ENCODE data around the gene PPP2R1B. TPM values are rescaled to one million over a fixed set of nuclear protein-coding genes. Genes with fewer than 3 reads are reported as not detected.

PPP2R1B gene
- total RNA-seq, 1 donor from 2014 or later, result 44.5 TPM

GRCh38 chr11:111743700-111744099, 22.5 kb downstream of the PPP2R1B start:
- TF ChIP-seq EZH2 (IDR thresholded peaks at IDR 0.05; ENCODE audit: insufficient read depth, low read length) (no peak), CTCF (IDR thresholded peaks at IDR 0.05; ENCODE audit: insufficient read depth, low read depth, low read length) (no peak)
- Mint-ChIP-seq H3K36me3 (ENCODE audit: low read depth, unreplicated experiment) (peaks cover 14% of the 10 kb centered on the region), H3K27ac (ENCODE audit: unreplicated experiment) (no peak overlapping the region), H3K4me1 (ENCODE audit: low read depth, unreplicated experiment) (peaks cover 14% of the 10 kb centered on the region), H3K4me3 (ENCODE audit: unreplicated experiment) (no peak overlapping the region), H3K27me3 (ENCODE audit: low read depth, unreplicated experiment) (no peaks in the 10 kb centered on the region), H3K9me3 (ENCODE audit: unreplicated experiment) (no peaks in the 10 kb centered on the region)
- no peak for DNase-seq (ENCODE audit: low read depth)
- Histone ChIP-seq H3K79me2 (ENCODE audit: insufficient read depth, low read length) (peaks cover 26% of the 10 kb centered on the region), H3K36me3 (ENCODE audit: insufficient read depth, low read length) (peaks cover 43% of the 10 kb centered on the region), H3K27ac (ENCODE audit: low read depth, low read length) (no peak overlapping the region), H3K9ac (ENCODE audit: low read length) (no peak overlapping the region), H3K4me2 (ENCODE audit: low read length) (no peak overlapping the region), H3K4me1 (ENCODE audit: insufficient read depth, low read length) (peaks cover 9% of the 10 kb centered on the region), H3K4me3 (ENCODE audit: insufficient read depth, low read depth, low read length) (no peak overlapping the region), H3K9me3 (ENCODE audit: insufficient read depth, low read depth, low read length) (no peaks in the 10 kb centered on the region), H3K27me3 (ENCODE audit: insufficient read depth, low read length) (no peaks in the 10 kb centered on the region), H2AFZ (ENCODE audit: low read depth, low read length) (no peak overlapping the region), H4K20me1 (ENCODE audit: insufficient read depth, low read length) (no peaks in the 10 kb centered on the region)
- no peak for FAIRE-seq

GRCh38 chr11:111741751-111742150, 24.4 kb downstream of the PPP2R1B start:
- Mint-ChIP-seq H3K27me3 (ENCODE audit: low read depth, unreplicated experiment) (no peaks in the 10 kb centered on the region), H3K4me3 (ENCODE audit: unreplicated experiment) (no peak overlapping the region), H3K36me3 (ENCODE audit: low read depth, unreplicated experiment) (peaks cover 9% of the 10 kb centered on the region), H3K9me3 (ENCODE audit: unreplicated experiment) (no peaks in the 10 kb centered on the region), H3K27ac (ENCODE audit: unreplicated experiment) (no peak overlapping the region), H3K4me1 (ENCODE audit: low read depth, unreplicated experiment) (peaks cover 19% of the 10 kb centered on the region)
- Histone ChIP-seq H3K27me3 (ENCODE audit: insufficient read depth, low read length) (no peaks in the 10 kb centered on the region), H3K27ac (ENCODE audit: low read depth, low read length) (no peak overlapping the region), H3K4me2 (ENCODE audit: low read length) (no peak overlapping the region), H3K79me2 (ENCODE audit: insufficient read depth, low read length) (peaks cover 19% of the 10 kb centered on the region), H4K20me1 (ENCODE audit: insufficient read depth, low read length) (no peaks in the 10 kb centered on the region), H2AFZ (ENCODE audit: low read depth, low read length) (no peak overlapping the region), H3K9me3 (ENCODE audit: insufficient read depth, low read depth, low read length) (no peaks in the 10 kb centered on the region), H3K36me3 (ENCODE audit: insufficient read depth, low read length) (peaks cover 41% of the 10 kb centered on the region), H3K4me1 (ENCODE audit: insufficient read depth, low read length) (peaks cover 13% of the 10 kb centered on the region), H3K4me3 (ENCODE audit: insufficient read depth, low read depth, low read length) (no peak overlapping the region), H3K9ac (ENCODE audit: low read length) (no peak overlapping the region)
- no peak for DNase-seq (ENCODE audit: low read depth)
- FAIRE-seq, result no peak
- TF ChIP-seq CTCF (IDR thresholded peaks at IDR 0.05; ENCODE audit: insufficient read depth, low read depth, low read length) (no peak), EZH2 (IDR thresholded peaks at IDR 0.05; ENCODE audit: insufficient read depth, low read length) (no peak)

GRCh38 chr11:111739299-111739698, 26.9 kb downstream of the PPP2R1B start:
- H3K9me3 Mint-ChIP-seq (ENCODE audit: unreplicated experiment), result no peaks in the 10 kb centered on the region
- TF ChIP-seq EZH2 (IDR thresholded peaks at IDR 0.05; ENCODE audit: insufficient read depth, low read length) (no peak), CTCF (IDR thresholded peaks at IDR 0.05; ENCODE audit: insufficient read depth, low read depth, low read length) (no peak)
- H3K27ac ChIP-seq (ENCODE audit: low read depth, low read length), result no peak overlapping the region
- H3K79me2 ChIP-seq (ENCODE audit: insufficient read depth, low read length), result peaks cover 12% of the 10 kb centered on the region
- no peak overlapping the region for H2AFZ ChIP-seq (ENCODE audit: low read depth, low read length)
- peaks cover 6% of the 10 kb centered on the region for H3K36me3 Mint-ChIP-seq (ENCODE audit: low read depth, unreplicated experiment)
- no peak overlapping the region for H3K4me3 ChIP-seq (ENCODE audit: insufficient read depth, low read depth, low read length)
- H3K9me3 ChIP-seq (ENCODE audit: insufficient read depth, low read depth, low read length), result no peaks in the 10 kb centered on the region
- H3K36me3 ChIP-seq (ENCODE audit: insufficient read depth, low read length), result peaks cover 36% of the 10 kb centered on the region
- peaks cover 28% of the 10 kb centered on the region for H3K4me1 ChIP-seq (ENCODE audit: insufficient read depth, low read length)
- no peaks in the 10 kb centered on the region for H4K20me1 ChIP-seq (ENCODE audit: insufficient read depth, low read length)
- no peaks in the 10 kb centered on the region for H3K27me3 Mint-ChIP-seq (ENCODE audit: low read depth, unreplicated experiment)
- DNase-seq (ENCODE audit: low read depth), result no peak
- no peak for FAIRE-seq
- H3K27ac Mint-ChIP-seq (ENCODE audit: unreplicated experiment), result no peak overlapping the region
- peaks cover 29% of the 10 kb centered on the region for H3K4me1 Mint-ChIP-seq (ENCODE audit: low read depth, unreplicated experiment)
- H3K9ac ChIP-seq (ENCODE audit: low read length), result no peak overlapping the region
- H3K4me2 ChIP-seq (ENCODE audit: low read length), result no peak overlapping the region
- no peak overlapping the region for H3K4me3 Mint-ChIP-seq (ENCODE audit: unreplicated experiment)
- no peaks in the 10 kb centered on the region for H3K27me3 ChIP-seq (ENCODE audit: insufficient read depth, low read length)

Data from astrocyte (in vitro differentiated cells and primary cell).